SK-N-SH treated with all-trans-retinoic acid at 6 μM for 48 hours (cell line): ENCODE measurements around the gene MRPS23.

Source experiments
- ATAC-seq: fragments of 200-7000 bp; cut with Tn5 transposase; 3 replicates; pipeline ENCODE4 v1.9.1; 2020; ENCODE audit warnings: mild to moderate bottlenecking, moderate library complexity
- ARNTL ChIP-seq: fragments of 450-650 bp; formaldehyde crosslinking; IDR thresholded peaks from 2 replicates; pipeline ENCODE4 v1.5.0; 2020; ENCODE audit warnings: low read depth, mild to moderate bottlenecking, moderate library complexity, borderline replicate concordance
- BACH2 ChIP-seq: fragments of 250-450 bp; sonication (Bioruptor Pico); IDR thresholded peaks from 2 replicates; pipeline ENCODE4 v1.9.0; 2021; ENCODE audit warnings: mild to moderate bottlenecking, borderline replicate concordance
- CREB5 ChIP-seq: fragments of 250-450 bp; sonication (Bioruptor Pico); IDR thresholded peaks from 2 replicates; pipeline ENCODE4 v1.5.1; 2020; ENCODE audit warnings: low read depth, mild to moderate bottlenecking, moderate library complexity
- CSDC2 ChIP-seq: fragments of 250-450 bp; sonication (Bioruptor Pico); IDR thresholded peaks from 2 replicates; pipeline ENCODE4 v1.5.0; 2020; ENCODE audit warnings: mild to moderate bottlenecking, moderate library complexity
- CSRNP3 ChIP-seq: fragments of 250-450 bp; sonication (Bioruptor Pico); IDR thresholded peaks from 2 replicates; pipeline ENCODE4 v1.5.1; 2021; ENCODE audit warnings: mild to moderate bottlenecking, moderate library complexity
- ESRRG ChIP-seq: fragments of 250-450 bp; sonication (Bioruptor Pico); IDR thresholded peaks from 2 replicates; pipeline ENCODE4 v1.6.1; 2021; ENCODE audit warnings: mild to moderate bottlenecking
- GLIS3 ChIP-seq: fragments of 250-450 bp; sonication (Bioruptor Pico); IDR thresholded peaks from 2 replicates; pipeline ENCODE4 v1.5.0; 2020; ENCODE audit warnings: mild to moderate bottlenecking, moderate library complexity
- ISL1 ChIP-seq: fragments of 250-450 bp; sonication (Bioruptor Pico); IDR thresholded peaks from 2 replicates; pipeline ENCODE4 v2.1.2; 2022; ENCODE audit warnings: mild to moderate bottlenecking, moderate library complexity
- OSR1 ChIP-seq: fragments of 250-450 bp; sonication (Bioruptor Pico); IDR thresholded peaks from 2 replicates; pipeline ENCODE4 v1.8.0; 2022; ENCODE audit warnings: moderate library complexity, mild to moderate bottlenecking, inconsistent platforms
- PATZ1 ChIP-seq: fragments of 250-450 bp; sonication (Bioruptor Pico); IDR thresholded peaks from 2 replicates; pipeline ENCODE4 v1.8.0; 2020; ENCODE audit warnings: mild to moderate bottlenecking, moderate library complexity, borderline replicate concordance
- POU6F1 ChIP-seq: fragments of 250-450 bp; sonication (Bioruptor Pico); IDR thresholded peaks from 2 replicates; pipeline ENCODE4 v1.8.0; 2021; ENCODE audit warnings: low read depth, mild to moderate bottlenecking, moderate library complexity, borderline replicate concordance
- PPARA ChIP-seq: fragments of 250-450 bp; sonication (Bioruptor Pico); IDR thresholded peaks from 2 replicates; pipeline ENCODE4 v1.5.0; 2020; ENCODE audit warnings: mild to moderate bottlenecking, borderline replicate concordance
- RARB ChIP-seq: fragments of 250-450 bp; sonication (Bioruptor Pico); IDR thresholded peaks from 2 replicates; pipeline ENCODE4 v1.8.0; 2021; ENCODE audit warnings: mild to moderate bottlenecking, moderate library complexity
- SNAI2 ChIP-seq: fragments of 250-450 bp; sonication (Bioruptor Pico); IDR thresholded peaks from 2 replicates; pipeline ENCODE4 v1.5.0; 2020; ENCODE audit warnings: mild to moderate bottlenecking, moderate library complexity
- TCF4 ChIP-seq: fragments of 250-450 bp; sonication (Bioruptor Pico); IDR thresholded peaks from 2 replicates; pipeline ENCODE4 v1.8.0; 2021; ENCODE audit warnings: mild to moderate bottlenecking, moderate library complexity, borderline replicate concordance
- TOX ChIP-seq: fragments of 250-450 bp; sonication (Bioruptor Pico); IDR thresholded peaks from 2 replicates; pipeline ENCODE4 v1.8.0; 2021; ENCODE audit warnings: mild to moderate bottlenecking, moderate library complexity, borderline replicate concordance
- TSHZ2 ChIP-seq: fragments of 250-450 bp; sonication (Bioruptor Pico); IDR thresholded peaks from 2 replicates; pipeline ENCODE4 v1.5.0; 2020; ENCODE audit warnings: mild to moderate bottlenecking, moderate library complexity
- ZC3H10 ChIP-seq: fragments of 250-450 bp; sonication (Bioruptor Pico); IDR thresholded peaks from 2 replicates; pipeline ENCODE4 v1.5.1; 2021; ENCODE audit warnings: mild to moderate bottlenecking, moderate library complexity
- ZFP3 ChIP-seq: fragments of 250-450 bp; sonication (Bioruptor Pico); IDR thresholded peaks from 2 replicates; pipeline ENCODE4 v1.5.0; 2020; ENCODE audit warnings: mild to moderate bottlenecking, moderate library complexity
- ZNF565 ChIP-seq: fragments of 450-650 bp; formaldehyde crosslinking; conservative IDR thresholded peaks from 2 replicates; pipeline ENCODE4 v1.5.0; 2020; ENCODE audit warnings: low read depth, mild to moderate bottlenecking, moderate library complexity
- ZNF70 ChIP-seq: fragments of 450-650 bp; formaldehyde crosslinking; IDR thresholded peaks from 2 replicates; pipeline ENCODE4 v1.5.0; 2020; ENCODE audit warnings: mild to moderate bottlenecking, moderate library complexity

MRPS23 gene

GRCh38 chr17:57838857-57839570 is 10.8 kb downstream of the MRPS23 start:
- ATAC-seq, result no peak
- TF ChIP-seq ESRRG (CRISPR knock-in tag) (no peak), TOX (CRISPR knock-in tag) (no peak), SNAI2 (no peak), TSHZ2 (CRISPR knock-in tag) (no peak), CREB5 (no peak), BACH2 (CRISPR knock-in tag) (no peak), ISL1 (CRISPR knock-in tag) (no peak), POU6F1 (CRISPR knock-in tag) (no peak), CSRNP3 (CRISPR knock-in tag) (no peak), ZFP3 (CRISPR knock-in tag) (no peak), ARNTL (no peak), CSDC2 (CRISPR knock-in tag) (no peak), ZNF70 (no peak), OSR1 (CRISPR knock-in tag) (no peak)
- TF ChIP-seq, all 23 proteins: peak for 0

- no peak for ATAC-seq
- no peak for TF ChIP-seq GLIS3 (CRISPR knock-in tag)
- TF ChIP-seq ZNF565, result no peak
- TF ChIP-seq ZFP3 (CRISPR knock-in tag), result no peak
- TF ChIP-seq RARB, result no peak
- no peak for TF ChIP-seq ZC3H10
- TF ChIP-seq CREB5, result no peak
- TF ChIP-seq CSDC2 (CRISPR knock-in tag), result no peak
- no peak for TF ChIP-seq PATZ1 (CRISPR knock-in tag)
Observed at GRCh38 chr17:57838453-57838852, 11.4 kb downstream of the MRPS23 start.

GRCh38 chr17:57835333-57835900 is 14.4 kb downstream of the MRPS23 start:
- ATAC-seq, result no peak
- TF ChIP-seq TSHZ2 (CRISPR knock-in tag) (no peak), PPARA (CRISPR knock-in tag) (no peak), ZFP3 (CRISPR knock-in tag) (no peak), CSRNP3 (CRISPR knock-in tag) (no peak), TCF4 (no peak), BACH2 (CRISPR knock-in tag) (no peak), SNAI2 (no peak), ARNTL (no peak), TOX (CRISPR knock-in tag) (no peak), ZNF70 (no peak), OSR1 (CRISPR knock-in tag) (no peak)
